ENCODE data around the gene MAN1C1. TPM values are rescaled to one million over a fixed set of nuclear protein-coding genes. Genes with fewer than 3 reads are reported as not detected.

The MAN1C1 gene
- total and polyA plus RNA-seq, 9 of the 15 experiments (the other 6 are each of a cell fraction or from before 2014, with no cell fraction given) = 0.04 to 0.44 (median 0.10) TPM; not detected in 3

DNA sequence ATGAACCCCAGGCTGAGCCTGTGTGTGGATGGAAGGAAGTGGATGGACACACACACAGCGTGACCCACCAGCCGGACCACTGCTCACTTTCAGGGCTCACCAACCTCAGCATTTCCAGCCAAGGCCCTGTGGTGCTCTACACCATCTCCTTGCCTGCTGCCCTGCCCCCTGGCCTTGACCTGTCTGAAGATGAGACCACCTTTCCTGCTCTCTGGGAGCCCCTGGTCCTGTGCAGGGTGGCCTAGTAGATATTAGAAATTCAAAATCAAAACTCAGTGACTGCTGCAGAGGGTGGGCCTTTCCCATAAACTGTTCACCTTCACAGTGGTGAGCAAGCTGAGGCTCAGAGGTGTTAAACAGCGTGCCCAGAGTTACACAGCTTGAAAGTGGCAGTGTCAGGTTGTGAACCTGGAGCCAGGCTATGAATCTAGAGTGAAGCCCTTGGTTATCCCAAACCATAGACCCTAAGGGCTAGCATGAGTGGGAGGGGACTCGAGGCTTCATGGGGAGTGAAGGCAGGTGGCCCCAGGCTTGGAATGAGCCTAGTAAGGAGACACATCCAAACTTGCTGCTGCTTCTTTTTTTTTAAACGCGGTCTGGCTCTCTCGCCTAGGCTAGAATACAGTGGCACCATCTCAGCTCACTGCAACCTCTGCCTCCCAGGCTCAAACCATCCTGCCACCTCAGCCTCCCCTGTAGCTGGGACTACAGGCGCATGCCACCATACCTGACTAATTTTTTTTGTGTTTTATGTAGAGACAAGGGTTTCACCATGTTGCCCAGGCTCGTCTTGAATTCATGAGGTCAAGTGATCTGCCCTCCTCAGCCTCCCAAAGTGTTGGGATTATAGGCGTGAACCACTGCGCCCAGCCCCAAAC is 41.5 kb downstream of the MAN1C1 start:
- CTCF ChIA-PET (ENCODE audit: low intra/inter-chr PET ratio) = no interaction called here
- 3% methylated on average over 11 of the region's 11 CpGs for WGBS (ENCODE audit: insufficient coverage, low coverage, missing lambda C conversion rate)
- FAIRE-seq (no peak), ATAC-seq (no peak), DNase-seq (ENCODE audit: extremely low read depth in 1 of 4, low spot score in 3 of 4) (no peak)
- Histone ChIP-seq H3K36me3 (ENCODE audit: control insufficient read depth, insufficient read depth, low read length) (no peaks in the 10 kb centered on the region), H3K9ac (ENCODE audit: insufficient read depth in 1 of 2, low read depth in 2 of 2, low read length in 2 of 2) (no peak overlapping the region), H3K27me3 (ENCODE audit: control insufficient read depth in 2 of 2, insufficient read depth in 2 of 2, low read length in 2 of 2) (peaks cover 60 to 81% of the 10 kb centered on the region in 2 experiments), H3K9me1 (ENCODE audit: control insufficient read depth, insufficient read depth, low read length) (no peaks in the 10 kb centered on the region), H3K4me3 (no peak overlapping the region), H2AFZ (ENCODE audit: low read depth, low read length) (no peak overlapping the region), H4K20me1 (replicated peaks; ENCODE audit: control insufficient read depth, insufficient read depth, low read length) (no peaks in the 10 kb centered on the region), H3K4me2 (ENCODE audit: insufficient read depth, low read length) (no peak overlapping the region), H3K4me1 (replicated peaks in 1 of 2; ENCODE audit: control insufficient read depth in 2 of 2, insufficient read depth in 2 of 2, low read length in 2 of 2) (no peaks in the 10 kb centered on the region), H3K27ac (ENCODE audit: extremely low read depth, low read depth, low read length) (no peak overlapping the region), H3K79me2 (ENCODE audit: control insufficient read depth, insufficient read depth, low read length) (no peaks in the 10 kb centered on the region), H3K9me3 (replicated peaks; ENCODE audit: control insufficient read depth, insufficient read depth, low read depth, low read length) (no peaks in the 10 kb centered on the region)
- intact Hi-C loops (cut with micrococcal nuclease) (no loop called here), in situ Hi-C loops (cut with MboI) (no loop called here)
- POLR2A ChIA-PET = interaction anchor here (1.2 to 1.7 kb wide), 2 partner anchors 13 to 18 kb away, joined by 4 read pairs; no protein-coding TSS in a partner anchor
- no TSS peak for BruUV-seq (replicated peaks)
- TF ChIP-seq CBX8 (IDR thresholded peaks at IDR 0.05; ENCODE audit: borderline replicate concordance, extremely low read depth, low read depth, low read length, poor library complexity, severe bottlenecking) = no peak
- TF ChIP-seq NFIX (CRISPR knock-in tag; IDR thresholded peaks at IDR 0.05; ENCODE audit: low read depth) = no peak
- TF ChIP-seq BRF1 (IDR thresholded peaks at IDR 0.05; ENCODE audit: borderline replicate concordance, extremely low read depth, insufficient read length) = no peak
- no peak for TF ChIP-seq NBN (IDR thresholded peaks at IDR 0.05; ENCODE audit: low read depth)
- TF ChIP-seq SMARCA4 (IDR thresholded peaks at IDR 0.05) = no peak
- no peak for TF ChIP-seq POLR3G (IDR thresholded peaks at IDR 0.05; ENCODE audit: extremely low read depth, insufficient read length, insufficient replicate concordance)
